GM21390 (cell line): ENCODE results near the gene SYNM.

Experiments used
- ATAC-seq: cut with Tn5 transposase; IDR thresholded peaks from one replicate; pipeline ENCODE4 v1.9.1; 2021; ENCODE audit not compliant: unreplicated experiment

Gene SYNM

DNA sequence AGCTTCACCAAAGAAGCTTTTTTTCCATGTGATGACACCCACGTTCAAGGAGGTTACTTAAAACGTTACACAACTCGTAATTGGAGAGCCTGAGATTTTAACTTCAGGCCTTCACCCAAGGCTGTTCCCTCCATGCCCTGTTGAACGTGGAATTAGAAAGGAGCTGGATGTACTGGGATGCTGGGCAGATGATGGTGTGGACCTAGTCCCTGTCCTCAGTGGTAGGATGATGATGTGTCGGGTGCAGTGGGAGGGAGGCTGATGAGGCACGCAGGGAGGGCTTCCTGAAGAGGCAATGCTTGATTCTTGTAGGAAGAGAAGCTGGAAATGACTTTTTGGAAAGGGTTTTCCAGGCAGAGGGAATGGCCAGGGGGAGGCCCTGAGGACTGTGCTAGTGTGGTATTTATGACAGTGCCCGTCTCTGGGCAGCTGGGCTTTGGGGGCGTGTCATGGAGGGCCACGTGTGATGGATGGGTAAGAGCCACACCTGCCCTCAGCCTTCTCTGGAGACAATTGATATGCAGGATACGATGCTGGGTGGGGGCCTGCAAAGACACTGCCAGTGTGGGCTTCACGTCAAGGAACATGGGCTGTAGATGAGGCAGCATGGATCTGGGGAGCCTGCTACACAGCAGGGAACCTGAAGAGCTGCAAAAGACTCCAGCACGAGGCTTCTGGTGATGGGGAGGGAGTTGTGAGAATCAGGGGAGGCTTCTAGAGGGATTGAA, 15.3 kb downstream of the SYNM start:
- ATAC-seq, result no peak

DNA sequence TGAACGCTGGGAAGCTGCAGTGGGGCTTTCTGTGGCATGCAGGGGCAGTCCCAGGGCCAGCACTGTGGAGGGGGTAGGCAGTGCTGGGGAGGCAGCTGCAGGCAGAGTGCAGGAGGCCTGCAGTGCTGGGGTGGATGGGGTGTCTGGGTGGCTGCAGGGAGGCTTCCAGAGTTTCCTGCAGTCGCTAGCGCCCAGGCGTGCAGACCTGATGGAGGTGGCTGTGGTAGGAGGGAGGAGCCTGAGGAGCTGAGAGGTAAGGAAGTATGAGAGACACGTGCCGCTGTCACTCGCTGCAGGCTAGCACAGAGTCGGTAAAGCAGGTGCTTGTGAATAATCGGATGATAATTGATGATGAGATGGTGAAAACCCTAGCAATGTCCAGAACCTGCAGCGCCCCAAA, 16.3 kb downstream of the SYNM start:
- ATAC-seq, result no peak

GRCh38 chr15:99121691-99122410, 17.0 kb downstream of the SYNM start:
- ATAC-seq, result no peak

GRCh38 chr15:99122831-99123712, 18.2 kb downstream of the SYNM start:
- no peak for ATAC-seq

- no peak for ATAC-seq
These were observed 19.0 kb downstream of the SYNM start for GRCh38 chr15:99123713-99124451.

DNA sequence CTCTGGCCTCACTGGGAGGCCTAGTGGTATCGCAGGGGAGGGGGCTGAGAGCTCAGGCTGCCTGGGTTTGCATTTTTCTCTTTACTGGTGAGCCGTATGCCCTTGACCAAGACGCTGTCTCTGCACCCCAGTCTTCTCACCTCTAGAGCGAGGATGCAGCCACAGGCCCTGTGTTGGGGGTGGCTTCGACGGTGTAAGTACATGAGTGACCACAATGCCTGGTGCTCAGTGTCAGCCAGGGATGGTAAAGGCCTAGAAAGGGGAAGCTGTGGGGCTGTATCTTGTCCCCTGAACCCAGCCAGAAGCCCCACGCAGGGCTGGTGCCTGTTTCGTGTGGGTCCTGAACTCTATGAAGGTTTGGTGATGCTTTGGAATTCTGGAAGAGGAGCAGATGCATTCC, 19.8 kb downstream of the SYNM start:
- no peak for ATAC-seq

- ATAC-seq, result no peak
These were observed 20.4 kb downstream of the SYNM start for GRCh38 chr15:99125061-99125891.

DNA sequence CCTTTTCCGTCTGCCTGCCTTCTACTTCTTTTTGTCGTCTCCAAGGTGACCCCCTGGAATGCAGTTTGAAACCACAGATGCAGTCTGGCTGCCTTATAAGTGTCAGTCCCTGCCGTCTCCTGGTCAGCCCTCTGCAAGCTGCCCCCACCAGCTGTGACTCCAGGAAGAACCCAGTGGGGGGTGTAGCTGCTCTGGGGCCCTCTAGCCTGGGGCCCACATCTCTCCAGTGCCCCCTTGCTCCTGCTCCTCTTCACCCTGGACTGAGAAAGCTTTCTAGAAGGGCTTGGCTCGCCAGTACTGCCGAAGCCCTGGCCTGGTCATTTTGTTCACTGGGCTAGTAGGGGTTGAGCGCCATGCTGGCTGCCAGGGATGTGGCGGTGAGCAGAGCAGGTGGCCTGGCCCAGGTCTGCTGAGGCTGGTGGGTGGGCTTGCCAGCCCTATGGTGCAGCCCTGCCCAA, 21.3 kb downstream of the SYNM start:
- no peak for ATAC-seq

DNA sequence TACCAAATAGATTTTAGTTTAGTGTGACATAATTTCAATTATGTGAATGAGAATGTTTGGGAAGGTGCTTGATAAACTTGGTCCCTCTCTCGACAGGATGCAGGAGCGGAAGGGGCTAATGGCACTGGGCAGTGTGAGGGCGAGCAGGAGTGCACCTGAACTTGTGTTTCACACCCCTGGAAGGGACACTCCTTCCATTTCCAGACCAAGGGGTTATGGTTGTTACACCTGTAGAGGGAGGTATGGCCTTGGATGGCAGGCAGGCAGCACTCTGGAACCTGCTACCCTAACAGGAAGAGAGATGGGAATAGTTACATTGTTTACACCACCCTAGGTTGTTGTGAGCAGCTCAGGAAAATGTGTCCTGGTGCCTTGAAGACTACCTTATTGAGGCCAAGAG, 22.1 kb downstream of the SYNM start:
- no peak for ATAC-seq

- ATAC-seq, result no peak
These were observed 22.9 kb downstream of the SYNM start for GRCh38 chr15:99127773-99128172.

DNA sequence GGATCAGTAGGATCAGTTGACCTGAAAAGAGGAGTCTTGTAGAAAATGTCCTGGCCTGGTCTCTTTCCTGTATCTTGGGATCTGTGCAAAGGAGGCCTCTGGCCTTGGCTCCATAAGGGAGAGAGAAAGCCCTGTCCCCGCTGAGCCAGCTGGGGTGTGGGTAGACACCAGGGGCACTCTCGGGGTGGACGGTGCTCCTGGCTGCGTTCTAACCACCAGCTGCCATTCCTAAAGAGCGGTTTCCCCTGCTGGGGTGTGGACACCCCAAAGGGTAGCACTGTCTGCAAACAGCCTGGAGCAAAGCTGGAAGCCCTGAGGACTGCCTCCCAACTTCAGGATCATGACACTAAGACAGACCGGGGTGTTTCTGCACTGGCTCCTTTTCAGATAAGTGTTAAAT, 23.5 kb downstream of the SYNM start:
- ATAC-seq, result no peak

GRCh38 chr15:99129644-99130043, 24.8 kb downstream of the SYNM start:
- ATAC-seq, result no peak

DNA sequence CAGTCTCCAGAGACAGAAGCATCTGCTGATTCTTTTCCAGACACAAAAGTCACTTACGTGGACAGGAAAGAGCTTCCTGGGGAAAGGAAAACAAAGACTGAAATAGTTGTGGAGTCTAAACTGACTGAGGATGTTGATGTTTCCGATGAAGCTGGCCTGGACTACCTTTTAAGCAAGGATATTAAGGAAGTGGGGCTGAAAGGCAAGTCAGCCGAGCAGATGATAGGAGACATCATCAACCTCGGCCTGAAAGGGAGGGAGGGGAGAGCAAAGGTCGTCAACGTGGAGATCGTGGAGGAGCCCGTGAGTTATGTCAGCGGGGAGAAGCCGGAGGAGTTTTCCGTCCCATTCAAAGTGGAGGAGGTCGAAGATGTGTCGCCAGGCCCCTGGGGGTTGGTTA, 25.4 kb downstream of the SYNM start:
- ATAC-seq, result no peak

DNA sequence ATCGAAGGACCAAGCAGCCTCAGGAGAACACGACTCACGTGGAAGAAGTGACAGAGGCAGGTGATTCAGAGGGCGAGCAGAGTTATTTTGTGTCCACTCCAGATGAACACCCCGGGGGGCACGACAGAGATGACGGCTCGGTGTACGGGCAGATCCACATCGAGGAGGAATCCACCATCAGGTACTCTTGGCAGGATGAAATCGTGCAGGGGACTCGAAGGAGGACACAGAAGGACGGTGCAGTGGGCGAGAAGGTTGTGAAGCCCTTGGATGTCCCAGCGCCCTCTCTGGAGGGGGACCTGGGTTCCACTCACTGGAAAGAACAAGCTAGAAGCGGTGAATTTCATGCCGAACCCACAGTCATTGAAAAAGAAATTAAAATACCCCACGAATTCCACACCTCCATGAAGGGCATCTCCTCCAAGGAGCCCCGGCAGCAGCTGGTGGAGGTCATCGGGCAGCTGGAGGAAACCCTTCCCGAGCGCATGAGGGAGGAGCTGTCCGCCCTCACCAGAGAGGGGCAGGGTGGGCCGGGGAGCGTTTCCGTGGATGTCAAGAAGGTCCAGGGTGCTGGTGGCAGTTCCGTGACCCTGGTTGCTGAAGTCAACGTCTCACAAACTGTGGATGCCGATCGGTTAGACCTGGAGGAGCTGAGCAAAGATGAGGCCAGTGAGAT, 26.0 kb downstream of the SYNM start:
- ATAC-seq, result no peak

DNA sequence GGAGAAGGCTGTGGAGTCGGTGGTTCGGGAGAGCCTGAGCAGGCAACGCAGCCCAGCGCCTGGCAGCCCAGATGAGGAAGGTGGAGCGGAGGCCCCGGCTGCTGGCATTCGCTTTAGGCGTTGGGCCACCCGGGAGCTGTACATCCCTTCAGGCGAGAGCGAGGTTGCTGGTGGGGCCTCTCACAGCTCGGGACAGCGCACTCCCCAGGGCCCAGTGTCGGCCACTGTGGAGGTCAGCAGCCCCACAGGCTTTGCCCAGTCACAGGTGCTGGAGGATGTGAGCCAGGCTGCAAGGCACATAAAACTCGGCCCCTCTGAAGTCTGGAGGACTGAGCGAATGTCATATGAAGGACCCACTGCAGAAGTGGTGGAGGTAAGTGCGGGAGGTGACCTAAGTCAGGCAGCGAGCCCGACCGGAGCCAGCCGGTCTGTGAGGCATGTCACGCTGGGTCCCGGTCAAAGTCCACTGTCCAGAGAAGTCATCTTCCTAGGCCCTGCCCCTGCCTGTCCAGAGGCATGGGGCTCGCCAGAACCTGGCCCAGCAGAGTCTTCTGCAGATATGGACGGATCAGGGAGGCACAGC, 26.7 kb downstream of the SYNM start:
- ATAC-seq, result no peak

- no peak for ATAC-seq
These were observed 27.2 kb downstream of the SYNM start for GRCh38 chr15:99132122-99132521.

GRCh38 chr15:99132634-99133287, 27.9 kb downstream of the SYNM start:
- no peak for ATAC-seq

DNA sequence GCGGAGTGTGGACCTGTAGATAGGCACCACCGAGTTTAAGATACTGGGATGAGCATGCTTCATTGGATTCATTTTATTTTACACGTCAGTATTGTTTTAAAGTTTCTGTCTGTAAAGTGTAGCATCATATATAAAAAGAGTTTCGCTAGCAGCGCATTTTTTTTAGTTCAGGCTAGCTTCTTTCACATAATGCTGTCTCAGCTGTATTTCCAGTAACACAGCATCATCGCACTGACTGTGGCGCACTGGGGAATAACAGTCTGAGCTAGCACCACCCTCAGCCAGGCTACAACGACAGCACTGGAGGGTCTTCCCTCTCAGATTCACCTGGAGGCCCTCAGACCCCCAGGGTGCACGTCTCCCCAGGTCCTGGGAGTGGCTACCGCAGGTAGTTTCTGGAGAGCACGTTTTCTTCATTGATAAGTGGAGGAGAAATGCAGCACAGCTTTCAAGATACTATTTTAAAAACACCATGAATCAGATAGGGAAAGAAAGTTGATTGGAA, 29.5 kb downstream of the SYNM start:
- no peak for ATAC-seq
